ENCODE measurements around the gene ACP3. TPM values are rescaled to one million over a fixed set of nuclear protein-coding genes. Genes with fewer than 3 reads are reported as not detected.

ACP3 gene
- polyA plus RNA-seq, 1 donor from 2014 or later: not detected

DNA sequence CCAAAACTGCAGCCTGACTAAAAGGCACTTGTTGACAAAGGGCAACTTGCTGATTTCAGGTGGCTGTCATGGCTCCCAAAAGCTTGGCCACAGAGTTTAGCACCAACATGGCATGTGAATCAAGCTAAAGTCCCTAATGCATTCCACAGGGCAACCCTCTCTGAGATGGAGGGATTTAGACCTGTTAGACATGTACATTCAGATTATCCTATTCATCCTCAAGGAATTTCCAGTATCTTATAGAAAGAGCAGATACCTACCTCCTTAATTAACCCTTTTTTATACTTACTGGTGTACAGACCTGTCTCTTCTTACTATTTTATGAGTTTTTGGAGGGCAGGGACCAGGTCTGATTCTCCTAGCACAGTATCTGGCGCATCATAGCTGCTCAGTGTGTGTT lies 31.3 kb downstream of the ACP3 start:
- Histone ChIP-seq H3K9ac (ENCODE audit: low read length) (no peak overlapping the region), H3K27me3 (ENCODE audit: insufficient read depth, low read depth, low read length) (no peaks in the 10 kb centered on the region), H3K79me2 (replicated peaks; ENCODE audit: insufficient read depth, low read length) (no peaks in the 10 kb centered on the region), H4K20me1 (ENCODE audit: insufficient read depth) (no peaks in the 10 kb centered on the region), H2AFZ (ENCODE audit: low read depth, low read length) (no peak overlapping the region), H3K27ac (ENCODE audit: low read length) (no peak overlapping the region), H3K4me3 (ENCODE audit: low read length) (no peak overlapping the region), H3K9me2 (ENCODE audit: insufficient read depth, low read length) (no peaks in the 10 kb centered on the region), H3K36me3 (ENCODE audit: insufficient read depth, low read length) (no peaks in the 10 kb centered on the region), H3K4me2 (ENCODE audit: low read length) (no peak overlapping the region), H3K9me3 (ENCODE audit: low read length) (no peaks in the 10 kb centered on the region), H3F3A (ENCODE audit: insufficient read depth, low read length, poor library complexity, severe bottlenecking) (no peaks in the 10 kb centered on the region)
- no peak for TF ChIP-seq MXI1 (conservative IDR thresholded peaks at IDR 0.05; ENCODE audit: poor library complexity, severe bottlenecking)
- TF ChIP-seq, protein P1, sequence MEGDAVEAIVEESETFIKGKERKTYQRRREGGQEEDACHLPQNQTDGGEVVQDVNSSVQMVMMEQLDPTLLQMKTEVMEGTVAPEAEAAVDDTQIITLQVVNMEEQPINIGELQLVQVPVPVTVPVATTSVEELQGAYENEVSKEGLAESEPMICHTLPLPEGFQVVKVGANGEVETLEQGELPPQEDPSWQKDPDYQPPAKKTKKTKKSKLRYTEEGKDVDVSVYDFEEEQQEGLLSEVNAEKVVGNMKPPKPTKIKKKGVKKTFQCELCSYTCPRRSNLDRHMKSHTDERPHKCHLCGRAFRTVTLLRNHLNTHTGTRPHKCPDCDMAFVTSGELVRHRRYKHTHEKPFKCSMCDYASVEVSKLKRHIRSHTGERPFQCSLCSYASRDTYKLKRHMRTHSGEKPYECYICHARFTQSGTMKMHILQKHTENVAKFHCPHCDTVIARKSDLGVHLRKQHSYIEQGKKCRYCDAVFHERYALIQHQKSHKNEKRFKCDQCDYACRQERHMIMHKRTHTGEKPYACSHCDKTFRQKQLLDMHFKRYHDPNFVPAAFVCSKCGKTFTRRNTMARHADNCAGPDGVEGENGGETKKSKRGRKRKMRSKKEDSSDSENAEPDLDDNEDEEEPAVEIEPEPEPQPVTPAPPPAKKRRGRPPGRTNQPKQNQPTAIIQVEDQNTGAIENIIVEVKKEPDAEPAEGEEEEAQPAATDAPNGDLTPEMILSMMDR (IDR thresholded peaks at IDR 0.05; ENCODE audit: poor library complexity, severe bottlenecking): no peak
- TF ChIP-seq SMC3 (conservative IDR thresholded peaks at IDR 0.05; ENCODE audit: poor library complexity): no peak
- no peak for TF ChIP-seq RAD21 (conservative IDR thresholded peaks at IDR 0.05)
- TF ChIP-seq EP300 (conservative IDR thresholded peaks at IDR 0.05; ENCODE audit: poor library complexity, severe bottlenecking): no peak
- TF ChIP-seq, protein P2, sequence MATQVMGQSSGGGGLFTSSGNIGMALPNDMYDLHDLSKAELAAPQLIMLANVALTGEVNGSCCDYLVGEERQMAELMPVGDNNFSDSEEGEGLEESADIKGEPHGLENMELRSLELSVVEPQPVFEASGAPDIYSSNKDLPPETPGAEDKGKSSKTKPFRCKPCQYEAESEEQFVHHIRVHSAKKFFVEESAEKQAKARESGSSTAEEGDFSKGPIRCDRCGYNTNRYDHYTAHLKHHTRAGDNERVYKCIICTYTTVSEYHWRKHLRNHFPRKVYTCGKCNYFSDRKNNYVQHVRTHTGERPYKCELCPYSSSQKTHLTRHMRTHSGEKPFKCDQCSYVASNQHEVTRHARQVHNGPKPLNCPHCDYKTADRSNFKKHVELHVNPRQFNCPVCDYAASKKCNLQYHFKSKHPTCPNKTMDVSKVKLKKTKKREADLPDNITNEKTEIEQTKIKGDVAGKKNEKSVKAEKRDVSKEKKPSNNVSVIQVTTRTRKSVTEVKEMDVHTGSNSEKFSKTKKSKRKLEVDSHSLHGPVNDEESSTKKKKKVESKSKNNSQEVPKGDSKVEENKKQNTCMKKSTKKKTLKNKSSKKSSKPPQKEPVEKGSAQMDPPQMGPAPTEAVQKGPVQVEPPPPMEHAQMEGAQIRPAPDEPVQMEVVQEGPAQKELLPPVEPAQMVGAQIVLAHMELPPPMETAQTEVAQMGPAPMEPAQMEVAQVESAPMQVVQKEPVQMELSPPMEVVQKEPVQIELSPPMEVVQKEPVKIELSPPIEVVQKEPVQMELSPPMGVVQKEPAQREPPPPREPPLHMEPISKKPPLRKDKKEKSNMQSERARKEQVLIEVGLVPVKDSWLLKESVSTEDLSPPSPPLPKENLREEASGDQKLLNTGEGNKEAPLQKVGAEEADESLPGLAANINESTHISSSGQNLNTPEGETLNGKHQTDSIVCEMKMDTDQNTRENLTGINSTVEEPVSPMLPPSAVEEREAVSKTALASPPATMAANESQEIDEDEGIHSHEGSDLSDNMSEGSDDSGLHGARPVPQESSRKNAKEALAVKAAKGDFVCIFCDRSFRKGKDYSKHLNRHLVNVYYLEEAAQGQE (IDR thresholded peaks at IDR 0.05; ENCODE audit: borderline replicate concordance): no peak
- TF ChIP-seq TAF1 (IDR thresholded peaks at IDR 0.05; ENCODE audit: low read depth): no peak
- no peak for TF ChIP-seq POLR2AphosphoS5 (IDR thresholded peaks at IDR 0.05)
- no peak for TF ChIP-seq EZH2 (IDR thresholded peaks at IDR 0.05; ENCODE audit: borderline replicate concordance, insufficient read depth, low read length, poor library complexity, severe bottlenecking)

DNA sequence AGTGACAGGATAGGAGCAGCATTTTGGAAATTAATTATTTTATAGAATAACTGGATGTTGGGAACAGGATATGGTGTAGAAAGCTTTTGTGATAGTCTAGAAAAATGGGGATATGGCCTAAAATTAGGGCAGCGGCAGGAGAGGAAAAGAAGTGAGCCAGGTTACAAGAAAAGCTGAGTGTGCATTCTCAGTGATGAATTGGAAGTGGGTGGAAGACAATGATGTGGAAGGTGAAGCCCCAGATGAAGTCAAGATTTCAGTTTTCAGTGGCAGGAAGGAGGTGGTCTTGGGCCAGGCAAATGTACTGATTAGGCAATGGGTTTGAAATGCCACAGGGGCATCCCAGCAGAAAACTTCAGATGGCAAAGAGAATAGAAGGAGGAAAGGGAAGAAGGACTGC lies 33.6 kb downstream of the ACP3 start:
- H3K4me3 ChIP-seq (ENCODE audit: low read length): no peak overlapping the region
- no peaks in the 10 kb centered on the region for H3K9me2 ChIP-seq (ENCODE audit: insufficient read depth, low read length)
- no peak overlapping the region for H2AFZ ChIP-seq (ENCODE audit: low read depth, low read length)
- no peak overlapping the region for H3K9ac ChIP-seq (ENCODE audit: low read length)
- no peaks in the 10 kb centered on the region for H3K79me2 ChIP-seq (replicated peaks; ENCODE audit: insufficient read depth, low read length)
- H3K36me3 ChIP-seq (ENCODE audit: insufficient read depth, low read length): no peaks in the 10 kb centered on the region
- no peaks in the 10 kb centered on the region for H3K9me3 ChIP-seq (ENCODE audit: low read length)
- H3K27ac ChIP-seq (ENCODE audit: low read length): no peak overlapping the region
- no peaks in the 10 kb centered on the region for H3K27me3 ChIP-seq (ENCODE audit: insufficient read depth, low read depth, low read length)
- TF ChIP-seq SMC3 (conservative IDR thresholded peaks at IDR 0.05; ENCODE audit: poor library complexity): no peak
- no peak for TF ChIP-seq POLR2AphosphoS5 (IDR thresholded peaks at IDR 0.05)
- TF ChIP-seq MXI1 (conservative IDR thresholded peaks at IDR 0.05; ENCODE audit: poor library complexity, severe bottlenecking): no peak
- TF ChIP-seq RAD21 (conservative IDR thresholded peaks at IDR 0.05): no peak
- TF ChIP-seq TAF1 (IDR thresholded peaks at IDR 0.05; ENCODE audit: low read depth): no peak
- TF ChIP-seq, protein P2 (IDR thresholded peaks at IDR 0.05; ENCODE audit: borderline replicate concordance): no peak
- TF ChIP-seq EZH2 (IDR thresholded peaks at IDR 0.05; ENCODE audit: borderline replicate concordance, insufficient read depth, low read length, poor library complexity, severe bottlenecking): no peak
- TF ChIP-seq EP300 (conservative IDR thresholded peaks at IDR 0.05; ENCODE audit: poor library complexity, severe bottlenecking): no peak
- TF ChIP-seq, protein P1 (IDR thresholded peaks at IDR 0.05; ENCODE audit: poor library complexity, severe bottlenecking): no peak
- no peak overlapping the region for H3K4me2 ChIP-seq (ENCODE audit: low read length)
- H4K20me1 ChIP-seq (ENCODE audit: insufficient read depth): no peaks in the 10 kb centered on the region
- no peaks in the 10 kb centered on the region for H3F3A ChIP-seq (ENCODE audit: insufficient read depth, low read length, poor library complexity, severe bottlenecking)

Measured in neural cell (in vitro differentiated cells).